ENCODE results near the gene GJC2.

Gene GJC2

GRCh38 chr1:228146417-228147150, 3.1 kb upstream of the GJC2 start:
- DNase-seq = no peak

DNA sequence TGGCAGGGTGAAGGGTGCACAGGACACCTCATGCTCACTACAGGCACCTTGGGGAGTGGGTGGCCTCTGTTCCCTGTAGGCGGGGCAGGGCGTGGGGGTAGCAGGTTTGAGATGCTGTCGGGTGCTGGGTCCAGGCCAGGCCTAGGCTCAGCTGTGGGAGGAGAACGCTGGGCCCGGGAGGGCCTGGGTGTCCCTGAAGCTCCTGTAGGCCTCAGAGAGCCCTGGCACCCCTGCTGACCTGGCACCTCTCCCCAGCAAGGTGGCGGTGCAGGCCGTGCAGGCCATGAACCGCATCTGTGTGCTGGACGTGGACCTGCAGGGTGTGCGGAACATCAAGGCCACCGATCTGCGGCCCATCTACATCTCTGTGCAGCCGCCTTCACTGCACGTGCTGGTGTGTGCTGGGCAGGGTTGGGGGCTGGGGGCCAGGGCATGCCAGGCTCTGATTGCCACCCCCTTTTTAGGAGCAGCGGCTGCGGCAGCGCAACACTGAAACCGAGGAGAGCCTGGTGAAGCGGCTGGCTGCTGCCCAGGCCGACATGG, 2.5 kb upstream of the GJC2 start:
- DNase-seq = no peak

GRCh38 chr1:228147768-228148167, 2.0 kb upstream of the GJC2 start:
- no peak for DNase-seq

GRCh38 chr1:228148196-228148861, 1.4 kb upstream of the GJC2 start:
- no peak for DNase-seq

DNA sequence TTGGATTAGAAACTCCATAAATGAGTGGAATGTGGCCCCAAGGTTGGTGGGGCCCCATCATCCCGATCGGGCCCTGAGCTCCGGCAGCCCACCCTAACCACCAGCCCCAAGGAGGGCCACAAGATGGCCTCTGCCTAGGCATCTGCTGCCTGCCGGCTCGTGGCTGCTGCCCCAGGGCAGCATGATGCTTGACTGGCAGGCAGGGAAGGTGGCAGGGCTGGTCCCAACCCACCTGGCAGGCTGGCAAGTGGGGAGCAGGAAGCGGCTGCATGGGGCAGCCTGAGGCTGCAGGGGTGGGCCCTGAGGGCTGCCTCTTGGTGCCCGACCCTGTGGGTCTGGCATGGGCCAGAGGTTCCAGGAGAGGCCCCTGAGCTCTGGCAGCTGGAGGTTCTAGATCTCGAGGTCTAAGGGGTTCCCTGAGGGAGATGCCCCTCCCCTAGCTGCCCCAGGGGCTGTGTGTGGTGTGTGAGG, 760 bp upstream of the GJC2 start:
- no peak for DNase-seq

DNA sequence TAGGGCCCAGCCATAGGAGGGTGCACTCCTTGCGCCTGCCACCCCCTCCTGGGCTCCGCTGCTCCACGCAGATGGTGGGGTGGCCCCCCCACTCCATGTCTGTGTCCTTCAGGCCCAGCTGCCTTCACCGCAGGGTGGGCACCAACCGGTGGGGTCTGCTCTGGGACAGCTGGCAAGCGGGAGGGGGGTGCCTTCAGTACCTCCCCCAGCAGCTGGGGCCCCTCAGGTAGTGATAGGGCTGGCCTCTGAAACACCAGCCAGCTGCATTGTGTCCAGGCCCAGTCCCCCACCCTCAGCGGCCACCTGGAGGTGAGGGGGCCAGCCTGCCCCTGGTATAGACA, 360 bp downstream of the GJC2 start:
- DNase-seq = no peak

- no peak for DNase-seq
Observed at GRCh38 chr1:228150461-228151179, 890 bp downstream of the GJC2 start.

DNA sequence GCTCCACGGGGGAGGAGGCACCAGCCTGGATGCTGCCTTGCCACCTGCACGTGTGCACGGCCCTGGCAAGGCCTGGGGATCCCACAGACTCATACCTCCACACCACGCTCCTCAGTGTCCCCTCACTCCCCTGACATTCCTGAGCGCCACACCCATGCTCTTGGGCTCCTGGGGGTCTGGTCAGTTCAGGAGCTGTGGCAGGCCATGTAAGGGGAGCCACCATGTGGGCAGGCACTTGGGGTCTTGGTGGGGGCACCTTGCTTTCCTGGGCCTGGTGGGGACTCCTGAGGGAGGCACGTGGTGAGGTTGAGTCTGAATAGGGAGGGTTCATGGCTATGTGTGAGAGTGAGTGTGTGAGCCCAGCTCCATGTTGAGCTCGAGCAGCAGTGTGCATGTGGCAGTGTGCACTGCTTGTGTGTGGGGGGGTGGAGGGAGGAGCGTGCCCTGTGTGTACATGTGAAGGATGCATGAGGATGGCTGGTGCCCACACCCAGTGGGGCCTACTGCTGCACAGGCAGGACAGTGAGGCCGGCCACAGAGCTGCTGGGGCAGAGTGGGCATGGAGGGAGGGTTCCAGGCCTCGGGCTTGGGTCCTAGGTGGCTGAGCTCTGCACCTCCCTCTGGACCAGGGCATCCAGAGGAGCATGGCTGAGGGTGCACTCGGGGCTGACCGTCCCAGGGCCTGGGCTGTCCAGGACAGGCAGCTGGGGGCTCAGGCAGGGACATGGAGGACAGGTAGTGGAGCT, 1.6 kb downstream of the GJC2 start:
- DNase-seq = no peak

GRCh38 chr1:228152097-228152917, 2.6 kb downstream of the GJC2 start:
- DNase-seq = no peak

- DNase-seq = no peak
Observed at GRCh38 chr1:228152918-228153258, 3.2 kb downstream of the GJC2 start.

DNA sequence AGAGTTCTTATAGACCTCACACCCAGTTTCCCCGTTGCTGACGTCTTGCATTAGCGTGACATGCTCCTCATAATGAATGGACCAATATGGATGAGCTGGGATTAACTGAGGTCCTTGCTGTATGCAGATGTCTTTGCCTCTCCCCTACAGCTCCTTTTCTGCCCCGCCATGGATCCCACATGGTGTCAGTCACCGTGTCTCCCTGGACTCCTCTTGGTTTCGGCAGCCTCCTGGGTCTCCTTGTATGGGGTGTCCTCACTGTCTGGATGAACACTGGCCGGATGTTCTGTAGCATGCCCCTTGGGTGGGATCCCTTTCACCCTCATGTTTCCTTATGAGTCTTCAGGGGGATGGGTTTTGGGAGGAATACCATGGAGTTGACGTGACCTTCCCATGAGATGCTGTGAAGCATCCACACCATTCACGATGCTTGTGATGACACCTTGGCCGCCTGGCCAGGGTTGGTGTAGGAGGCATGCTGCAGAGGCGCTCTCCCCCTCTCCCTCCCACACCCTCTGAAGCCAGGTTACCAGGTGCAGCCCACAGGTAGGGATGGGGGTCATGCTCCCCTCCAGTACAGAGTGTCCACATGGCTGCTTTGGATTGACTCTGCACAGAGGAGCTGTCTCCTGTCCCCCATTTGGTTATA, 4.4 kb downstream of the GJC2 start:
- DNase-seq = no peak

DNA sequence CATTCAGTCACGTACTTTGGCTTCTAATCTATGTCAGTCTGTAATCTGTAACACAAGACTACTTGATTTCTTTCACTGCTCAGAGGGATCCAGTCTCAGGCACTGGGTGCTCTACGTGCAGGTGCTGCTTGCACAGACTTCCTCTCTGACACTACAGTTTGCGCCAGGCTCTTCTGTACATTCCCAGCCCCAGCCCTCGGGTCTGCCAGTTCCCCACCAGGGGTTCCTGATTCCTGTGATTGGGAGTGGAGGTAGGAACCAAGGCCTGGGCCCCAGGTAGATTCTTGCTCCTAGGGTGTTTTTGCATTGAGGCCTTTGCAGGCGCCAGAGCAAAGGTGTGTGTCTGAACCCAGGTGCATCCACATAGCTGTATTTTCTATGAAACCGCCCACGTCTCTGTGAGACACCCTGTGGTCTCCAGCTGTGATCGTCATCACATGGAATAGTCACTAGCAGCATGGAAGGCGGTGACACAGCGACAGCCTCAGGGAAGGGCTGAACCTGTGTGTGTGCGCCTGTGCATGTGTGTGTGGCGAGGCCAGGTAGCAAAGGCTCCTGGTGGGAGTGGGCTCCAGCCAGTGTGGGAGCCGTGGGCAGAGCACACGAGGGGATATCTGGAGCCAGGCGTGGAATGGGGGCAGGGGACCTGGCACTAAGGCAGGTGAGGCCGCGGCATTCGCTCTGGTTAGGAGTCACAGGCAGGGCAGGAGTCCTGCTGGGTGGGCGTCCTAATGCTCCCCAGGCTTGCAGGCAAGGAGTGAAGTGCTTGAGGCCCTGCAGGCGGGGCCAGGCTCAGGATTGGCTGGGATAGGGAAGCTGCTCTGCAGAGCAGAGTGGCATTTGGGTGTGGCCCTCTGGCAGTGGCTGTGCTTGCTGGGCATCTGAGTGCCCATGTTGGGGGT, 5.2 kb downstream of the GJC2 start:
- DNase-seq = no peak

DNA sequence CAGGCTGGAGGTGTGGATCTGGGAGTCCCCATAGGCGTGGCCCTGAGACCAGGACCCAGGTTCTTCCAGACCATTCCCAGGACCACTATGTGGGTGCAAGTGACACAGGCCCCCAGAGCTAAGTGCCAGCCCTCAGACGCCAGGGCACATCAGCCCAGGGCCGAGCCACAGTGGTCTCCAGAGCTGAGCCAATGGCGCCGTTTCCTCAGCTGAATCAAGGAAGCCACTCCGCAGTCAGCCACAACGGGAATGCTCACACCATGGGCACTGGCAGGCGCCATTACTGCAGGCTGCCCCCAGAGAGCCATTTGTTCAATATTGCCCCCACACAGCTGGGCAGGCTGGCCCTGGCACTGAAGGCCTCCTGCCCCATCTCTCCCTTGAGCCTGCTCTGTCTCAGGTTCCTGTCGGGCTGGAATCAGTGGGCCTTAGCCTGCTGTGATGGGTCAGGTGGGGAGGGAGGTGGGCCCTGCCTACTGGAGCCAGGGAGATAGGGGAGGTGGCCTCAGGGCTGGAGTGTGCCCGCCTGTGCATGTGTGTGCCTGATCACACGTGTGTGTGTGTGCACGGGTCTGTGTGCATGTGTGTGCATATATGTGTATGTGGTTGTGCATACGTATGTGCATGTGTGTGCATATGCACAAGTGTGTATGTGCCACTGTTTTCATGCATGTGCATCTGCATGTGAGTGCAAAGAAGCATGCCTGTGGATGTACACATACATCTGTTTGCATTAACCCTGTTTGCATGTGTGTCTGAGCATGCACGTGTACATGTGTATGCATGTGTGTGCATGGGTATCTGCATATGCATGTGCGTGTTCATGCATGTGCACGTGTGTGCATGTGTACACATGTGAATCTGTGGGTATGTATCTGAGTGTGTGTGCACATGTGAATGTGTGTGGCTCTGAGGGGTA, 6.1 kb downstream of the GJC2 start:
- DNase-seq = no peak

DNA sequence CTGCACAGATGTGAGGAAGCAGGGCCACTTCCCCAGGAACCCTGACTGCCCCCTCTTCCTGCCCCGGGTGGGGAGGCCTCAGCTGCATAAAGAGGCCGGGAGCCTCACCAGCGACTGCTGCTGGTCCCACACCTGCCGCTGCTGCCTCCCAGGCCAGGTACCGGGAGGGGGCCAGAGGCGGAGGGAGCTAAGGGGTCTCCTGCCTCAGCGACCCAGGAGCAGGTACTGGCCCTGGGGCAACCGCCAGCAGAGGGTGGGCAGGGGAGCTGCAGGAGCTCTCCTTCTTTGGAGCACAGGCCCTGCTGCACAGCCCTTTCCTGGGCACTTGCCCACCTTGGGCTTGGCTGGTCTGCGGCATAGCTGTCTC, 6.8 kb downstream of the GJC2 start:
- DNase-seq = peak in 1 of 2 donors; percentile 54

DNA sequence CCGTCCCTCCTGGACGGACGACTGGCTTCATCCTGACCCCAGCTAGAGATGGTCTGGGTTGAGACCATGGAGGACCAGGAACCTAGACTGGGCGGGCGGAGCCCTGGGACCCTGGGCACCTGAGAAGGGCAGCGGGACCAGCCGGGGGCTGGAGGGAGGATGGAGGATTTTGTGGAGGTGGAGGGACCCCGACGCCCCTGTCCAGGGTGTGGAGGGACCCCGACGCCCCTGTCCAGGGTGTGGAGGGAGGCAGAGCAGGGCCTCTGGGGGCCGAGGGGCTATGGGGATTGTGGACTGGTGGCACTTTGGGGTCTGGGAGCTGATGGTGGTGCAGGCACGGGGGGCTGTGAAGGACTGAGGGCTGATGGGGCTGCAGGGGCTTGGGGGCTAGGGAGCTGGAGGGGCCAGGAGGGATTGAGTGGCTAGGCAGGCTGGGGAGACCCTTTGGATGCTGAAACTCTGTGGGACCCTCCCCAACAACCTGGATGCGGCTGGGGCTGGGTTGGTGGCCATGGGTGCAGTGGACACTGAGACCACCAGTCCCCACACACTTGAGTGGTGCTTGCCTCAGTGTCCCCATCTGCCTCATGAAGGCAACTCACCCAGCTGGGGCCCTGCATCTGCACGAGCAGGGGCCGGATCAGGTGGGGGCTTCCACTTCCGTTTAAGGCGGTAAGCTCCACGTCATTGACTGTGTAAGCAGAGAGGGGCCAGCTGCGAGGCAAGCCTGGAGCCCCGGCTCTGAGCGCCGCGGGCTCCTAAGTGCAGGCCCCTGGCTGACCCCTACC, 7.4 kb downstream of the GJC2 start:
- DNase-seq = no peak

DNA sequence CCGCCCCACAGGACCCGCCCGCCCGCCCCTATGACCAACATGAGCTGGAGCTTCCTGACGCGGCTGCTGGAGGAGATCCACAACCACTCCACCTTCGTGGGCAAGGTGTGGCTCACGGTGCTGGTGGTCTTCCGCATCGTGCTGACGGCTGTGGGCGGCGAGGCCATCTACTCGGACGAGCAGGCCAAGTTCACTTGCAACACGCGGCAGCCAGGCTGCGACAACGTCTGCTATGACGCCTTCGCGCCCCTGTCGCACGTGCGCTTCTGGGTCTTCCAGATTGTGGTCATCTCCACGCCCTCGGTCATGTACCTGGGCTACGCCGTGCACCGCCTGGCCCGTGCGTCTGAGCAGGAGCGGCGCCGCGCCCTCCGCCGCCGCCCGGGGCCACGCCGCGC, 8.0 kb downstream of the GJC2 start:
- no peak for DNase-seq

DNA sequence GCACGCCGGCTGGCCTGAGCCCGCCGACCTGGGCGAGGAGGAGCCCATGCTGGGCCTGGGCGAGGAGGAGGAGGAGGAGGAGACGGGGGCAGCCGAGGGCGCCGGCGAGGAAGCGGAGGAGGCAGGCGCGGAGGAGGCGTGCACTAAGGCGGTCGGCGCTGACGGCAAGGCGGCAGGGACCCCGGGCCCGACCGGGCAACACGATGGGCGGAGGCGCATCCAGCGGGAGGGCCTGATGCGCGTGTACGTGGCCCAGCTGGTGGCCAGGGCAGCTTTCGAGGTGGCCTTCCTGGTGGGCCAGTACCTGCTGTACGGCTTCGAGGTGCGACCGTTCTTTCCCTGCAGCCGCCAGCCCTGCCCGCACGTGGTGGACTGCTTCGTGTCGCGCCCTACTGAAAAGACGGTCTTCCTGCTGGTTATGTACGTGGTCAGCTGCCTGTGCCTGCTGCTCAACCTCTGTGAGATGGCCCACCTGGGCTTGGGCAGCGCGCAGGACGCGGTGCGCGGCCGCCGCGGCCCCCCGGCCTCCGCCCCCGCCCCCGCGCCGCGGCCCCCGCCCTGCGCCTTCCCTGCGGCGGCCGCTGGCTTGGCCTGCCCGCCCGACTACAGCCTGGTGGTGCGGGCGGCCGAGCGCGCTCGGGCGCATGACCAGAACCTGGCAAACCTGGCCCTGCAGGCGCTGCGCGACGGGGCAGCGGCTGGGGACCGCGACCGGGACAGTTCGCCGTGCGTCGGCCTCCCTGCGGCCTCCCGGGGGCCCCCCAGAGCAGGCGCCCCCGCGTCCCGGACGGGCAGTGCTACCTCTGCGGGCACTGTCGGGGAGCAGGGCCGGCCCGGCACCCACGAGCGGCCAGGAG, 8.6 kb downstream of the GJC2 start:
- DNase-seq = no peak

Measured in bone marrow (tissue), 2 donors.